Endothelial cell of umbilical vein (primary cell): ENCODE results near the gene ADGRD2. TPM values are rescaled to one million over a fixed set of nuclear protein-coding genes. Genes with fewer than 3 reads are reported as not detected.

Experiments
- BruUV-seq: library from RNA; stranded (reverse); fragments of 400-500 nt; replicated peaks from 2 replicates; lab custom pipeline; 2021; lab: Mats Ljungman, UMichigan
- CTCF ChIA-PET: fragments of 300-600, 350-600 bp; sonication (Branson Sonifier 250); formaldehyde crosslinking; loops from one replicate; lab custom pipeline; 2021; ENCODE audit warnings: antibody characterized with exemption, inconsistent platforms; lab: Charles Lee
- POLR2A ChIA-PET: fragments of 300-600, 350-600 bp; sonication (Branson Sonifier 250); formaldehyde crosslinking; loops from one replicate; lab custom pipeline; 2021; ENCODE audit warnings: antibody characterized with exemption, inconsistent platforms; lab: Charles Lee
- DNase-seq: peaks from one replicate; pipeline ENCODE4 v3.0.0-alpha.2; 2011; ENCODE audit warnings: low read depth, low spot score
- FAIRE-seq: peaks from 2 replicates; lab custom pipeline; 2011; peaks lifted over from hg19 to GRCh38; lab: Jason Lieb, UNC
- H2AFZ ChIP-seq: 2 replicates; pipeline ENCODE4 v1.6.0; 2012; ENCODE audit warnings: low read depth, low read length, control low read depth, inconsistent platforms
- H3K27ac ChIP-seq: 2 replicates; pipeline ENCODE4 v1.5.1; 2011; ENCODE audit warnings: low read depth, mild to moderate bottlenecking, control low read depth, low read length, moderate library complexity; ENCODE audit not compliant: insufficient read depth
- H3K27me3 ChIP-seq, 2 experiments: 2 replicates each; pipeline versions ENCODE4 v1.6.0 to v1.6.1; 2011; ENCODE audit warnings: low read length in 2 of 2, mixed read lengths in 1 of 2; ENCODE audit not compliant: control insufficient read depth in 2 of 2, insufficient read depth in 2 of 2
- H3K36me3 ChIP-seq, 2 experiments: 2 replicates in 1 of 2; 3 replicates in 1 of 2; pipeline ENCODE4 v1.5.1; 2011; ENCODE audit warnings: low read length in 2 of 2, mild to moderate bottlenecking in 1 of 2, moderate library complexity in 1 of 2; ENCODE audit not compliant: control insufficient read depth in 2 of 2, insufficient read depth in 2 of 2; ENCODE audit errors: extremely low read depth in 1 of 2
- H3K4me1 ChIP-seq: 3 replicates; pipeline ENCODE4 v1.5.1; 2011; ENCODE audit warnings: mild to moderate bottlenecking, low read length; ENCODE audit not compliant: control insufficient read depth, insufficient read depth; ENCODE audit errors: extremely low read depth
- H3K4me2 ChIP-seq: 2 replicates; pipeline ENCODE4 v1.6.1; 2011; ENCODE audit warnings: low read length, control low read depth, mixed read lengths; ENCODE audit not compliant: insufficient read depth
- H3K4me3 ChIP-seq, 3 experiments: fragments of 200-600 bp in 1 of 3; sonication (generic), shearing (Covaris generic) in 1 of 3; replicated peaks in 1 of 3; 2 replicates each; pipeline ENCODE4 v1.5.1; 2011 to 2016; ENCODE audit warnings: control low read depth in 3 of 3, low read length in 3 of 3, mild to moderate bottlenecking in 2 of 3, inconsistent platforms in 1 of 3, low read depth in 1 of 3, moderate library complexity in 1 of 3; ENCODE audit not compliant: insufficient read depth in 1 of 3
- H3K79me2 ChIP-seq: 2 replicates; pipeline ENCODE4 v1.6.0; 2012; ENCODE audit warnings: low read length, inconsistent platforms; ENCODE audit not compliant: control insufficient read depth, insufficient read depth
- H3K9ac ChIP-seq: replicated peaks from 2 replicates; pipeline ENCODE3; 2011; ENCODE audit warnings: low read length, control low read depth; ENCODE audit not compliant: insufficient read depth; ENCODE audit errors: extremely low read depth
- H3K9me1 ChIP-seq: replicated peaks from 3 replicates; pipeline ENCODE4 v1.6.0; 2011; ENCODE audit warnings: mild to moderate bottlenecking, low read length; ENCODE audit not compliant: control insufficient read depth, insufficient read depth; ENCODE audit errors: extremely low read depth
- H3K9me3 ChIP-seq: replicated peaks from 2 replicates; pipeline ENCODE4 v1.5.1; 2012; ENCODE audit warnings: low read length, inconsistent platforms; ENCODE audit not compliant: control insufficient read depth, insufficient read depth
- H4K20me1 ChIP-seq: replicated peaks from 2 replicates; pipeline ENCODE3; 2011; ENCODE audit warnings: mild to moderate bottlenecking, low read length; ENCODE audit not compliant: control insufficient read depth, insufficient read depth; ENCODE audit errors: extremely low read depth
- CTCF ChIP-seq, 2 donors: IDR thresholded peaks; 1 replicate in 1 of 2; 2 replicates in 1 of 2; pipeline ENCODE4 v1.5.1; 2011; ENCODE audit warnings: low read length in 2 of 2, mild to moderate bottlenecking in 2 of 2, moderate library complexity in 2 of 2, control low read depth in 1 of 2, inconsistent platforms in 1 of 2, low read depth in 1 of 2; ENCODE audit not compliant: insufficient read depth in 1 of 2; ENCODE audit errors: extremely low read depth in 1 of 2
- EZH2 ChIP-seq: IDR thresholded peaks from 2 replicates; pipeline ENCODE4 v1.6.1; 2012; ENCODE audit warnings: borderline replicate concordance, low read depth, mild to moderate bottlenecking, moderate library complexity, low read length, inconsistent platforms; ENCODE audit not compliant: severe bottlenecking
- FOS ChIP-seq: IDR thresholded peaks from 2 replicates; pipeline ENCODE4 v1.6.1; 2011; ENCODE audit warnings: mild to moderate bottlenecking, low read length, moderate library complexity, borderline replicate concordance; ENCODE audit not compliant: insufficient read depth
- GATA2 ChIP-seq: IDR thresholded peaks from 2 replicates; pipeline ENCODE4 v1.7.0; 2011; ENCODE audit warnings: low read depth, mild to moderate bottlenecking, moderate library complexity, mixed read lengths, low read length; ENCODE audit not compliant: insufficient read length, insufficient read depth
- JUN ChIP-seq: IDR thresholded peaks from 2 replicates; pipeline ENCODE4 v1.6.1; 2011; ENCODE audit warnings: borderline replicate concordance, low read depth; ENCODE audit not compliant: insufficient read length, insufficient read depth
- MAX ChIP-seq: IDR thresholded peaks from 2 replicates; pipeline ENCODE4 v1.6.1; 2011; ENCODE audit not compliant: insufficient read depth, insufficient read length
- MYC ChIP-seq: IDR thresholded peaks from one replicate; pipeline ENCODE4 v1.6.1; 2011; ENCODE audit warnings: mild to moderate bottlenecking, low read depth, low read length
- POLR2A ChIP-seq: IDR thresholded peaks from 2 replicates; pipeline ENCODE4 v1.6.1; 2012; ENCODE audit warnings: low read depth, mild to moderate bottlenecking, control low read depth, low read length
- POLR2AphosphoS5 ChIP-seq: IDR thresholded peaks from 2 replicates; pipeline ENCODE4 v1.6.1; 2012; ENCODE audit warnings: low read depth, mild to moderate bottlenecking, control low read depth, low read length, moderate library complexity; ENCODE audit not compliant: insufficient read depth
- dilution Hi-C: fragments of 300-500 bp; cut with MboI; formaldehyde crosslinking; loops from one replicate; pipeline ENCODE4 v1.15.0; 2019; ENCODE audit warnings: low sequenced_read_pairs; ENCODE audit not compliant: extremely low pct_ligation_motif_present
- intact Hi-C: fragments of 100-400 bp; cut with micrococcal nuclease; formaldehyde crosslinking; loops from one replicate; pipeline ENCODE4 v1.10.0; 2022
- polyA plus RNA-seq, 4 experiments: library from polyadenylated mRNA; depleted of rRNA in 3 of 4; stranded (reverse) in 3 of 4; unstranded in 1 of 4; fragments of >200 nt; gene quantifications; 2 replicates each; pipeline versions ENCODE4 v1.2.1 to v1.2.3, GENCODE V29; 2011 to 2012; ENCODE audit warnings: missing spikeins in 1 of 4
- total RNA-seq: library from RNA; stranded (reverse); gene quantifications from 2 replicates; pipeline ENCODE4 v1.2.3, GENCODE V29; 2021

Gene ADGRD2
- total and polyA plus RNA-seq, 2 donors (not counting 3 experiments of a cell fraction or from before 2014, with no cell fraction given): not detected

- no peak for FAIRE-seq
- TF ChIP-seq JUN (no peak), EZH2 (no peak), POLR2A (no peak), MYC (no peak), GATA2 (no peak), MAX (no peak), POLR2AphosphoS5 (no peak), CTCF (IDR thresholded peaks at IDR 0.05; ENCODE audit: extremely low read depth in 1 of 2, insufficient read depth in 1 of 2, low read depth in 1 of 2, low read length in 2 of 2) (no peak), FOS (no peak)
Observed at GRCh38 chr9:124485201-124485600, 35.0 kb downstream of the ADGRD2 start.

More at GRCh38 chr9:124485201-124485600, 35.0 kb downstream of the ADGRD2 start:
- intact Hi-C loops: no loop called here
- no peak for DNase-seq
- CTCF ChIA-PET: interaction anchor here (0.8 to 2.0 kb wide), 2 partner anchors 39 to 52 kb away, joined by 4 to 9 read pairs; no protein-coding TSS in a partner anchor
- no peak overlapping the region for H3K4me2 ChIP-seq
- peaks cover 24 to 36% of the 10 kb centered on the region in 2 experiments for H3K27me3 ChIP-seq
- no peak overlapping the region for H3K27ac ChIP-seq
- POLR2A ChIA-PET: no interaction called here
- no peaks in the 10 kb centered on the region for H3K79me2 ChIP-seq
- H3K9me3 ChIP-seq: no peaks in the 10 kb centered on the region
- no peaks in the 10 kb centered on the region for H4K20me1 ChIP-seq
- no peak overlapping the region for H3K9ac ChIP-seq
- H3K4me3 ChIP-seq: no peak overlapping the region
- no peak overlapping the region for H2AFZ ChIP-seq
- H3K9me1 ChIP-seq: no peaks in the 10 kb centered on the region
- no TSS peak for BruUV-seq
- dilution Hi-C loops: no loop called here
- H3K36me3 ChIP-seq: no peaks in the 10 kb centered on the region
- no peaks in the 10 kb centered on the region for H3K4me1 ChIP-seq
